MCF 10A (cell line): ENCODE data around the gene ACOT7. TPM values are rescaled to one million over a fixed set of nuclear protein-coding genes. Genes with fewer than 3 reads are reported as not detected.

Experiments used
- BruUV-seq: library from RNA; stranded (reverse); fragments of 400-500 nt; replicated peaks from 2 replicates; lab custom pipeline; 2021; lab: Mats Ljungman, UMichigan
- CTCF ChIA-PET: fragments of 300-600 bp; sonication (Branson Sonifier 250); formaldehyde crosslinking; extraction: SDS; loops from one replicate; lab custom pipeline; 2021; ENCODE audit warnings: antibody characterized with exemption, inconsistent platforms; lab: Yijun Ruan, JAX
- POLR2A ChIA-PET: fragments of 300-600, 350-650 bp; sonication (Branson Sonifier 250); formaldehyde crosslinking; extraction: SDS; loops from one replicate; lab custom pipeline; 2020; ENCODE audit warnings: antibody characterized with exemption, inconsistent platforms; lab: Yijun Ruan, JAX
- DNase-seq: peaks from one replicate; pipeline ENCODE4 v3.0.0-alpha.2; 2018; ENCODE audit not compliant: unreplicated experiment
- H3K27ac Mint-ChIP-seq: one replicate; pipeline ENCODE4 v1.8.0; 2022; ENCODE audit warnings: mild to moderate bottlenecking, low read depth, mixed read lengths; ENCODE audit not compliant: unreplicated experiment
- H3K27me3 Mint-ChIP-seq: one replicate; pipeline ENCODE4 v1.8.0; 2022; ENCODE audit warnings: mixed read lengths; ENCODE audit not compliant: insufficient read depth, unreplicated experiment
- H3K36me3 Mint-ChIP-seq: one replicate; pipeline ENCODE4 v1.8.0; 2022; ENCODE audit warnings: mild to moderate bottlenecking, moderate library complexity, mixed read lengths; ENCODE audit not compliant: insufficient read depth, unreplicated experiment
- H3K4me1 Mint-ChIP-seq: one replicate; pipeline ENCODE4 v1.8.0; 2022; ENCODE audit warnings: mixed read lengths; ENCODE audit not compliant: insufficient read depth, unreplicated experiment
- H3K4me3 Mint-ChIP-seq: one replicate; pipeline ENCODE4 v1.8.0; 2022; ENCODE audit warnings: mild to moderate bottlenecking, moderate library complexity, mixed read lengths; ENCODE audit not compliant: unreplicated experiment
- H3K9me3 Mint-ChIP-seq: one replicate; pipeline ENCODE4 v1.8.0; 2022; ENCODE audit warnings: mixed read lengths; ENCODE audit not compliant: unreplicated experiment
- intact Hi-C: fragments of 100-400 bp; cut with micrococcal nuclease; formaldehyde crosslinking; loops from 2 replicates; pipeline ENCODE4 v1.14.1; 2022
- total RNA-seq: library from RNA; stranded (reverse); gene quantifications from 2 replicates; pipeline ENCODE4 v1.2.3, GENCODE V29; 2022
- TF ChIP-seq, protein P1 (sequence below): fragments of 200-600 bp; IDR thresholded peaks from one replicate; pipeline ENCODE4 v1.8.0; 2022; ENCODE audit warnings: antibody characterized with exemption, mild to moderate bottlenecking; ENCODE audit not compliant: unreplicated experiment

Gene ACOT7
- total RNA-seq, 1 experiment from 2014 or later: 117 TPM

DNA sequence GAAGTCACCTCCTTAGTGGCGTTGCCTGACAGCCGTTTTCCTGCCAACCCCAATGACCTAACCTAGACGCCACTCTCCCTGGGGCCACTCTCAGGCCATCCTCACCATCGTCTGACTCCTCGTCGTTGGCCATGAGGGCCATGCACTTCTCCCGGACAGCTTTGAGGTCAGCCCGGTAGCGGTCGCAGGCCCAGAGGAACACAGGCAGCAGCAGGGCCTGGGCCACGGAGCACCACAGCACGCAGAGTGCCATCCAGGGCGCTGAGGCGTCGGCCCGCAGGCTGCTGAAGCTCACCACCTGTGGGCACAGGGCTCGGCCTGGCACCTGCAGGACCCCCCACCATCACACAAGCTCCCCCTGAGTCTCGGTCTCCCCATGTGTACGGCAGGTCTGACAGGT, 142.3 kb downstream of the ACOT7 start:
- no peaks in the 10 kb centered on the region for H3K27me3 Mint-ChIP-seq
- CTCF ChIA-PET: interaction anchor here (0.6 to 1.9 kb wide), 6 partner anchors 29 to 442 kb away, joined by 3 to 5 read pairs (median 4); partner anchors contain the start of gene TAS1R1

DNA sequence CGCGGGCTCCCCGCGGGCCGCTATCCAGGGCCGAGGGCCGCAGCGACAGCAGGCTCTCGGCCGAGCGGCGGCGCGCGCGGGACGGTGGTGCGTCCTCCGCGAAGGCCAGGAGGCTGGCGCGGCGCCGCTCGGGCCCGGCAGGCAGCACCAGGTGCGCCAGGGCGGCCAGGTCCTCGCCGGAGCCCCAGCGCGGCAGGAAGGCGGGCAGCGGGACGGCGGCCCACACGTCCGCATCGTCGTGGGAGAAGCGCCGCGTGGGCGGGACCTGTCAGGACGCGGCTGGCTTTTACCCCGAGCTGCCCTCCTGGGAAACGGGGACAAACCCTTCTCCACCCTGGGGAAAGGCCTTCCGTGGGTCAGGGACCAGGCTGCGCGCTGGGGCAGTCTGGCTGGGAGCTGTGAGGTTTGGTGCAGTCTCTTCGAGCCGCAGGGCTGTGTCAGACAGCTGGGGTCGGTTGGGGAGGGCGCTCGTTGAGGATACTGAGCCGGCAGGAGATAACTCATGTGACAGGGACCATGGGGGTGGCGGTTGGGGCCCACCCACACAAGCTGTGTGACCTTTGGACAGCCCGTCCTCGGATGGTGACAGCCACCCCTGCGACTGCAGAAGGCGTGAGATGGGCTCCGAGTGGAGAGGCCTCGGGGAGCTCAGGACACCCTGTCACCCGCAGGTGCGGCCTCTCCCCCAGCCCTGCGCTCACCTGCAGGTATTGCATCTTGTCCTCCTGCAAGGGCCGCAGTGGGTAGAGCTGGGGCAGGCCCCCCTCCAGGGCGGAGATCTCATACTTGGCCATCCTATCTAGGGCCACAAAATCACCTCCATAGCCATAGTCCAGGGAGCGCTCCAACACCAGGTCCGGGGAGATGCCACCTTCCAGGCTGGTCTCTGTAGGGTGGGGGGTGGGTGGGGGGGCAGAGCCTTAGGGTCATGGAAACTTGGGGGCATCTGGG, 143.6 kb downstream of the ACOT7 start:
- POLR2A ChIA-PET: interaction anchor here (0.6 to 0.8 kb wide), 2 partner anchors 9 to 317 kb away, joined by 3 read pairs; no protein-coding TSS in a partner anchor
- Mint-ChIP-seq H3K36me3 (no peaks in the 10 kb centered on the region), H3K27ac (no peak overlapping the region), H3K4me1 (peaks cover 5% of the 10 kb centered on the region), H3K4me3 (no peak overlapping the region), H3K27me3 (no peaks in the 10 kb centered on the region), H3K9me3 (no peaks in the 10 kb centered on the region)
- CTCF ChIA-PET: interaction anchor here (0.6 to 6.6 kb wide), 5 partner anchors 83 to 187 kb away, joined by 3 to 88 read pairs (median 3); no protein-coding TSS in a partner anchor
- no peak for DNase-seq
- TF ChIP-seq, protein P1, sequence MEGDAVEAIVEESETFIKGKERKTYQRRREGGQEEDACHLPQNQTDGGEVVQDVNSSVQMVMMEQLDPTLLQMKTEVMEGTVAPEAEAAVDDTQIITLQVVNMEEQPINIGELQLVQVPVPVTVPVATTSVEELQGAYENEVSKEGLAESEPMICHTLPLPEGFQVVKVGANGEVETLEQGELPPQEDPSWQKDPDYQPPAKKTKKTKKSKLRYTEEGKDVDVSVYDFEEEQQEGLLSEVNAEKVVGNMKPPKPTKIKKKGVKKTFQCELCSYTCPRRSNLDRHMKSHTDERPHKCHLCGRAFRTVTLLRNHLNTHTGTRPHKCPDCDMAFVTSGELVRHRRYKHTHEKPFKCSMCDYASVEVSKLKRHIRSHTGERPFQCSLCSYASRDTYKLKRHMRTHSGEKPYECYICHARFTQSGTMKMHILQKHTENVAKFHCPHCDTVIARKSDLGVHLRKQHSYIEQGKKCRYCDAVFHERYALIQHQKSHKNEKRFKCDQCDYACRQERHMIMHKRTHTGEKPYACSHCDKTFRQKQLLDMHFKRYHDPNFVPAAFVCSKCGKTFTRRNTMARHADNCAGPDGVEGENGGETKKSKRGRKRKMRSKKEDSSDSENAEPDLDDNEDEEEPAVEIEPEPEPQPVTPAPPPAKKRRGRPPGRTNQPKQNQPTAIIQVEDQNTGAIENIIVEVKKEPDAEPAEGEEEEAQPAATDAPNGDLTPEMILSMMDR: no peak
- no TSS peak for BruUV-seq
- intact Hi-C loops: no loop called here

More for the DNA sequence above, 142.3 kb downstream of the ACOT7 start:
- Mint-ChIP-seq H3K4me3 (no peak overlapping the region), H3K27ac (no peak overlapping the region), H3K9me3 (no peaks in the 10 kb centered on the region), H3K36me3 (no peaks in the 10 kb centered on the region), H3K4me1 (peaks cover 5% of the 10 kb centered on the region)
- no TSS peak for BruUV-seq
- POLR2A ChIA-PET: no interaction called here
- TF ChIP-seq, protein P1: no peak
- intact Hi-C loops: no loop called here
- no peak for DNase-seq

- no peak overlapping the region for H3K27ac Mint-ChIP-seq
- BruUV-seq: no TSS peak
- ChIA-PET CTCF (interaction anchor here (0.8 to 6.6 kb wide), 8 partner anchors 8 to 196 kb away, joined by 3 to 88 read pairs (median 12); no protein-coding TSS in a partner anchor), POLR2A (interaction anchor here (0.8 kb wide), 1 partner anchor 10 kb away, joined by 3 read pairs; no protein-coding TSS in a partner anchor)
- TF ChIP-seq, protein P1: no peak
- H3K36me3 Mint-ChIP-seq: no peaks in the 10 kb centered on the region
- DNase-seq: no peak
- no peaks in the 10 kb centered on the region for H3K9me3 Mint-ChIP-seq
- peaks cover 1% of the 10 kb centered on the region for H3K27me3 Mint-ChIP-seq
- H3K4me3 Mint-ChIP-seq: no peak overlapping the region
- H3K4me1 Mint-ChIP-seq: peaks cover 5% of the 10 kb centered on the region
- intact Hi-C loops: no loop called here
Observed at GRCh38 chr1:6248932-6249738, 144.4 kb downstream of the ACOT7 start.
